Kidney capillary endothelial cell (primary cell): ENCODE data around the gene PARVG.

Experiments used
- DNase-seq: peaks from one replicate; pipeline ENCODE4 v3.0.0-alpha.2; 2018; ENCODE audit warnings: low spot score

Gene PARVG

GRCh38 chr22:44179989-44180705 lies 578 bp upstream of the PARVG start:
- no peak for DNase-seq

- no peak for DNase-seq
These were observed 547 bp downstream of the PARVG start for GRCh38 chr22:44181033-44181911.

- DNase-seq, result no peak
These were observed 1.3 kb downstream of the PARVG start for GRCh38 chr22:44181912-44182587.

- peak; percentile 13 for DNase-seq
These were observed 2.0 kb downstream of the PARVG start for GRCh38 chr22:44182588-44183286.

- no peak for DNase-seq
These were observed 2.5 kb downstream of the PARVG start for GRCh38 chr22:44183287-44183588.

GRCh38 chr22:44184006-44184405 lies 3.3 kb downstream of the PARVG start:
- no peak for DNase-seq

- no peak for DNase-seq
These were observed 4.8 kb downstream of the PARVG start for GRCh38 chr22:44185237-44186120.

GRCh38 chr22:44186121-44186510 lies 5.4 kb downstream of the PARVG start:
- DNase-seq, result no peak

- no peak for DNase-seq
These were observed 6.0 kb downstream of the PARVG start for GRCh38 chr22:44186737-44187136.

GRCh38 chr22:44187652-44188230 lies 7.0 kb downstream of the PARVG start:
- no peak for DNase-seq

GRCh38 chr22:44188316-44188715 lies 7.6 kb downstream of the PARVG start:
- DNase-seq, result no peak

- DNase-seq, result no peak
These were observed 8.4 kb downstream of the PARVG start for GRCh38 chr22:44188986-44189630.

- no peak for DNase-seq
These were observed 9.8 kb downstream of the PARVG start for GRCh38 chr22:44190381-44190976.

GRCh38 chr22:44191036-44191454 lies 10.3 kb downstream of the PARVG start:
- DNase-seq, result no peak

- DNase-seq, result peak; percentile 10
These were observed 11.5 kb downstream of the PARVG start for GRCh38 chr22:44192098-44192815.

- no peak for DNase-seq
These were observed 12.2 kb downstream of the PARVG start for GRCh38 chr22:44192816-44193534.

- no peak for DNase-seq
These were observed 12.8 kb downstream of the PARVG start for GRCh38 chr22:44193535-44193891.

- DNase-seq, result no peak
These were observed 13.8 kb downstream of the PARVG start for GRCh38 chr22:44194569-44194968.
